Measurements from ENCODE around the gene STK11IP.

STK11IP gene

GRCh38 chr2:219628235-219628985, 30.8 kb downstream of the STK11IP start:
- H3K4me2 ChIP-seq (ENCODE audit: low read length) = peak overlapping the region; percentile 85
- peaks cover 21% of the 10 kb centered on the region for H3K27me3 ChIP-seq (ENCODE audit: control insufficient read depth, insufficient read depth, low read length)
- no peaks in the 10 kb centered on the region for H3K4me1 ChIP-seq (ENCODE audit: control insufficient read depth, insufficient read depth, low read length)
- H3K9ac ChIP-seq (ENCODE audit: low read depth, low read length) = peak overlapping the region; percentile 77
- H3K9me3 ChIP-seq (replicated peaks; ENCODE audit: low read length) = no peaks in the 10 kb centered on the region
- H3K36me3 ChIP-seq (ENCODE audit: insufficient read depth, low read length) = no peaks in the 10 kb centered on the region
- peak overlapping the region; percentile 76 for H3K4me3 ChIP-seq (ENCODE audit: low read length)

- no peaks in the 10 kb centered on the region for H3K36me3 ChIP-seq (ENCODE audit: insufficient read depth, low read length)
- peaks cover 16% of the 10 kb centered on the region for H3K27me3 ChIP-seq (ENCODE audit: control insufficient read depth, insufficient read depth, low read length)
- no peak overlapping the region for H3K4me3 ChIP-seq (ENCODE audit: low read length)
- no peak overlapping the region for H3K9ac ChIP-seq (ENCODE audit: low read depth, low read length)
- no peaks in the 10 kb centered on the region for H3K4me1 ChIP-seq (ENCODE audit: control insufficient read depth, insufficient read depth, low read length)
- H3K4me2 ChIP-seq (ENCODE audit: low read length) = no peak overlapping the region
- no peaks in the 10 kb centered on the region for H3K9me3 ChIP-seq (replicated peaks; ENCODE audit: low read length)
Measured at GRCh38 chr2:219628986-219629901, 31.6 kb downstream of the STK11IP start.

- H3K4me2 ChIP-seq (ENCODE audit: low read length) = no peak overlapping the region
- H3K9ac ChIP-seq (ENCODE audit: low read depth, low read length) = no peak overlapping the region
- no peaks in the 10 kb centered on the region for H3K9me3 ChIP-seq (replicated peaks; ENCODE audit: low read length)
- H3K27me3 ChIP-seq (ENCODE audit: control insufficient read depth, insufficient read depth, low read length) = peaks cover 9% of the 10 kb centered on the region
- H3K4me1 ChIP-seq (ENCODE audit: control insufficient read depth, insufficient read depth, low read length) = no peaks in the 10 kb centered on the region
- H3K36me3 ChIP-seq (ENCODE audit: insufficient read depth, low read length) = no peaks in the 10 kb centered on the region
- H3K4me3 ChIP-seq (ENCODE audit: low read length) = no peak overlapping the region
Measured at GRCh38 chr2:219629976-219630695, 32.5 kb downstream of the STK11IP start.

GRCh38 chr2:219630770-219631405, 33.2 kb downstream of the STK11IP start:
- Histone ChIP-seq H3K4me3 (ENCODE audit: low read length) (no peak overlapping the region), H3K27me3 (ENCODE audit: control insufficient read depth, insufficient read depth, low read length) (peaks cover 6% of the 10 kb centered on the region), H3K9ac (ENCODE audit: low read depth, low read length) (no peak overlapping the region), H3K9me3 (replicated peaks; ENCODE audit: low read length) (no peaks in the 10 kb centered on the region), H3K36me3 (ENCODE audit: insufficient read depth, low read length) (no peaks in the 10 kb centered on the region), H3K4me2 (ENCODE audit: low read length) (no peak overlapping the region), H3K4me1 (ENCODE audit: control insufficient read depth, insufficient read depth, low read length) (no peaks in the 10 kb centered on the region)

- H3K9ac ChIP-seq (ENCODE audit: low read depth, low read length) = no peak overlapping the region
- no peaks in the 10 kb centered on the region for H3K4me1 ChIP-seq (ENCODE audit: control insufficient read depth, insufficient read depth, low read length)
- H3K9me3 ChIP-seq (replicated peaks; ENCODE audit: low read length) = no peaks in the 10 kb centered on the region
- no peaks in the 10 kb centered on the region for H3K36me3 ChIP-seq (ENCODE audit: insufficient read depth, low read length)
- H3K27me3 ChIP-seq (ENCODE audit: control insufficient read depth, insufficient read depth, low read length) = peaks cover 6% of the 10 kb centered on the region
- no peak overlapping the region for H3K4me3 ChIP-seq (ENCODE audit: low read length)
- no peak overlapping the region for H3K4me2 ChIP-seq (ENCODE audit: low read length)
Measured at GRCh38 chr2:219631406-219631891, 33.8 kb downstream of the STK11IP start.

GRCh38 chr2:219631904-219632759, 34.5 kb downstream of the STK11IP start:
- no peak overlapping the region for H3K4me2 ChIP-seq (ENCODE audit: low read length)
- no peaks in the 10 kb centered on the region for H3K36me3 ChIP-seq (ENCODE audit: insufficient read depth, low read length)
- no peak overlapping the region for H3K9ac ChIP-seq (ENCODE audit: low read depth, low read length)
- no peak overlapping the region for H3K4me3 ChIP-seq (ENCODE audit: low read length)
- no peaks in the 10 kb centered on the region for H3K4me1 ChIP-seq (ENCODE audit: control insufficient read depth, insufficient read depth, low read length)
- H3K9me3 ChIP-seq (replicated peaks; ENCODE audit: low read length) = no peaks in the 10 kb centered on the region
- H3K27me3 ChIP-seq (ENCODE audit: control insufficient read depth, insufficient read depth, low read length) = peaks cover under 1% of the 10 kb centered on the region

- H3K4me2 ChIP-seq (ENCODE audit: low read length) = no peak overlapping the region
- H3K27me3 ChIP-seq (ENCODE audit: control insufficient read depth, insufficient read depth, low read length) = no peaks in the 10 kb centered on the region
- H3K9me3 ChIP-seq (replicated peaks; ENCODE audit: low read length) = no peaks in the 10 kb centered on the region
- no peaks in the 10 kb centered on the region for H3K36me3 ChIP-seq (ENCODE audit: insufficient read depth, low read length)
- H3K4me3 ChIP-seq (ENCODE audit: low read length) = no peak overlapping the region
- no peak overlapping the region for H3K9ac ChIP-seq (ENCODE audit: low read depth, low read length)
- no peaks in the 10 kb centered on the region for H3K4me1 ChIP-seq (ENCODE audit: control insufficient read depth, insufficient read depth, low read length)
Measured at GRCh38 chr2:219632760-219633105, 35.1 kb downstream of the STK11IP start.

- Histone ChIP-seq H3K4me3 (ENCODE audit: low read length) (no peak overlapping the region), H3K4me2 (ENCODE audit: low read length) (no peak overlapping the region), H3K9me3 (replicated peaks; ENCODE audit: low read length) (no peaks in the 10 kb centered on the region), H3K36me3 (ENCODE audit: insufficient read depth, low read length) (no peaks in the 10 kb centered on the region), H3K27me3 (ENCODE audit: control insufficient read depth, insufficient read depth, low read length) (no peaks in the 10 kb centered on the region), H3K9ac (ENCODE audit: low read depth, low read length) (no peak overlapping the region), H3K4me1 (ENCODE audit: control insufficient read depth, insufficient read depth, low read length) (no peaks in the 10 kb centered on the region)
Measured at GRCh38 chr2:219633276-219634065, 35.8 kb downstream of the STK11IP start.

GRCh38 chr2:219634171-219634940, 36.7 kb downstream of the STK11IP start:
- H3K4me2 ChIP-seq (ENCODE audit: low read length) = no peak overlapping the region
- H3K9ac ChIP-seq (ENCODE audit: low read depth, low read length) = no peak overlapping the region
- H3K27me3 ChIP-seq (ENCODE audit: control insufficient read depth, insufficient read depth, low read length) = no peaks in the 10 kb centered on the region
- H3K4me1 ChIP-seq (ENCODE audit: control insufficient read depth, insufficient read depth, low read length) = no peaks in the 10 kb centered on the region
- H3K4me3 ChIP-seq (ENCODE audit: low read length) = no peak overlapping the region
- no peaks in the 10 kb centered on the region for H3K9me3 ChIP-seq (replicated peaks; ENCODE audit: low read length)
- no peaks in the 10 kb centered on the region for H3K36me3 ChIP-seq (ENCODE audit: insufficient read depth, low read length)
